Measurements from ENCODE around the gene ERLEC1.
"Not testable (repeated sequence)": the region's sequence is repeated elsewhere in the genome, so short reads cannot be mapped to it uniquely, and the experiment has no call there.

Gene ERLEC1

DNA sequence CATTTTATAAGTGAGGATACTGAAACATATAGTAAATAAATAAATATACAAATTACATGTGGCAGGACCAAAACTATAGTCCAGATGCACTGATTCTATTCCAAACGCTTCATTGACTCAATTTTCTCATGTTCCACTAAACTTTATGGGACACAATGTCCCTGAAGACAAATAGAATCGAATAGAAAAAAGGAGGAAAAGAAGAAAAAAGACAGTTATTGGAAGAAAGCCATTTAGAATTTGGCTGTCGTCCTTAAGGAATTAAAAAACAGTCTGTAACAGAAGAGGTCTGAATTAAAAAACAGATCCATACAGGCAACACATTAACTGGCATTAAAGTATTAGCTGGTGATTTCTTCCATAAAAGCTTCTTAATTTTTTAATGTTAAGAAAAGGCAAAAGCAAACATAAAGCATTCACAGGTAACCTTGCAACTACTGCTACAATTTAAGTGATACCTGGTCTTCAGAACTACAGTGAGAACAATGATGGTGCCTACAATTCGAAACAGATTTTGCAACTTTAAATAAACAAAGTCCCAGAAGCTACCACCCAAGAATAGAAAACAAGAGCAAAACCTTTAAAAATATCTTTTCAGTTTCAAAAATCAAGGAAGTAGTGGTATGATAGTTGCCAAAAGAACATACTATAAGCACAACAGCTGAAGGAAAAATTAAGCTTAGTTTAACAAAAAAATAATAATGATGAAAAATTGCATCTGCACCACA lies 36.6 kb upstream of the ERLEC1 start:
- DNase-seq (ENCODE audit: low read depth in 2 of 2): no peak
- TF ChIP-seq, protein P1, sequence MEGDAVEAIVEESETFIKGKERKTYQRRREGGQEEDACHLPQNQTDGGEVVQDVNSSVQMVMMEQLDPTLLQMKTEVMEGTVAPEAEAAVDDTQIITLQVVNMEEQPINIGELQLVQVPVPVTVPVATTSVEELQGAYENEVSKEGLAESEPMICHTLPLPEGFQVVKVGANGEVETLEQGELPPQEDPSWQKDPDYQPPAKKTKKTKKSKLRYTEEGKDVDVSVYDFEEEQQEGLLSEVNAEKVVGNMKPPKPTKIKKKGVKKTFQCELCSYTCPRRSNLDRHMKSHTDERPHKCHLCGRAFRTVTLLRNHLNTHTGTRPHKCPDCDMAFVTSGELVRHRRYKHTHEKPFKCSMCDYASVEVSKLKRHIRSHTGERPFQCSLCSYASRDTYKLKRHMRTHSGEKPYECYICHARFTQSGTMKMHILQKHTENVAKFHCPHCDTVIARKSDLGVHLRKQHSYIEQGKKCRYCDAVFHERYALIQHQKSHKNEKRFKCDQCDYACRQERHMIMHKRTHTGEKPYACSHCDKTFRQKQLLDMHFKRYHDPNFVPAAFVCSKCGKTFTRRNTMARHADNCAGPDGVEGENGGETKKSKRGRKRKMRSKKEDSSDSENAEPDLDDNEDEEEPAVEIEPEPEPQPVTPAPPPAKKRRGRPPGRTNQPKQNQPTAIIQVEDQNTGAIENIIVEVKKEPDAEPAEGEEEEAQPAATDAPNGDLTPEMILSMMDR (IDR thresholded peaks at IDR 0.05; ENCODE audit: low read depth, low read length): no peak
- no peak overlapping the region for H3K4me3 ChIP-seq (replicated peaks in 1 of 2; ENCODE audit: low read depth in 2 of 2, low read length in 2 of 2)

DNA sequence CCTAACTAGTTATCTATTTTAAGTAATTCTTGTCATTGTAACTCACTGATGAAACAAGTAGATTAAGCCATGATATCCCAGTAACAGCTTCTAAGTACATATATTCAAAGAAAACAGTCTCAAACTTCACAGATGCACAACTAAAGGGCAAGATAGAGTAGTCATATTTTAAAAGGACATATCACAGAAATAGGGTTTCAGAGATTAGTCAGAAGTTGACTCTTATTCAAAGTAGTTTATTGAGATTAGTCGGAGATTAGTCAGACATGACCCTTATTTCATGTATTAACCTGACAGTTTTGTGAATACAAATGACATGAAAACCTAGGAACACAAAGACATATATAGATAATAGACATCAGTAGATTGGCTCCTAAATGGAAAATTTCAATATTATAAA lies 35.1 kb upstream of the ERLEC1 start:
- no peak overlapping the region for H3K4me3 ChIP-seq (replicated peaks in 1 of 2; ENCODE audit: low read depth in 2 of 2, low read length in 2 of 2)
- peak in 1 of 2 donors; percentile 65 for DNase-seq (ENCODE audit: low read depth in 2 of 2)
- TF ChIP-seq, protein P1 (IDR thresholded peaks at IDR 0.05; ENCODE audit: low read depth, low read length): no peak

GRCh38 chr2:53752385-53752784 lies 34.5 kb upstream of the ERLEC1 start:
- no peak overlapping the region for H3K4me3 ChIP-seq (replicated peaks in 1 of 2; ENCODE audit: low read depth in 2 of 2, low read length in 2 of 2)
- TF ChIP-seq, protein P1 (IDR thresholded peaks at IDR 0.05; ENCODE audit: low read depth, low read length): no peak
- no peak for DNase-seq (ENCODE audit: low read depth in 2 of 2)

GRCh38 chr2:53753041-53753440 lies 33.8 kb upstream of the ERLEC1 start:
- no peak overlapping the region for H3K4me3 ChIP-seq (replicated peaks in 1 of 2; ENCODE audit: low read depth in 2 of 2, low read length in 2 of 2)
- DNase-seq (ENCODE audit: low read depth in 2 of 2): no peak
- TF ChIP-seq, protein P1 (IDR thresholded peaks at IDR 0.05; ENCODE audit: low read depth, low read length): no peak

- H3K4me3 ChIP-seq (replicated peaks in 1 of 2; ENCODE audit: low read depth in 2 of 2, low read length in 2 of 2): no peak overlapping the region
- TF ChIP-seq, protein P1 (IDR thresholded peaks at IDR 0.05; ENCODE audit: low read depth, low read length): no peak
- peak; percentile 58 to 79 for DNase-seq (ENCODE audit: low read depth in 2 of 2)
Measured at GRCh38 chr2:53755121-53755520, 31.7 kb upstream of the ERLEC1 start.

DNA sequence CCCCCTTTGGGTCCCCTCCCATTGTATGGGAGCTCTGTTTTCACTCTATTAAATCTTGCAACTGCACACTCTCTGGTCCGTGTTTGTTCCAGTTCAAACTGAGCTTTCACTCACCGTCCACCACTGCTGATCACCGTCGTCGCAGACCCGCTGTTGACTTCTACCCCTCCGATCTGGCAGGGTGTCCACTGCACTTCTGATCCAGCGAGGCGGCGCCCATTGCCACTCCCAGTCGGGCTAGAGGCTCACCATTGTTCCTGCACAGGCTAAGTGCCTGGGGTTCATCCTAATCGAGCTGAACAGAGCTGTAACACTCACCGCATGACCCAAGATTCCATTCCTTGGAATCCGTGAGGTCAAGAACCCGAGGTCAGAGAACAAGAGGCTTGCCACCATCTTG lies 30.2 kb upstream of the ERLEC1 start:
- DNase-seq (ENCODE audit: low read depth in 2 of 2): no peak
- H3K4me3 ChIP-seq (replicated peaks in 1 of 2; ENCODE audit: low read depth in 2 of 2, low read length in 2 of 2): no peak overlapping the region
- TF ChIP-seq, protein P1 (IDR thresholded peaks at IDR 0.05; ENCODE audit: low read depth, low read length): no peak

- not testable (repeated sequence) for H3K4me3 ChIP-seq (replicated peaks in 1 of 2; ENCODE audit: low read depth in 2 of 2, low read length in 2 of 2); DNase-seq (ENCODE audit: low read depth in 2 of 2)
Measured at GRCh38 chr2:53757206-53757605, 29.6 kb upstream of the ERLEC1 start.

Data from cardiac fibroblast (primary cell).